Panc1 (cell line): ENCODE measurements around the gene TNNI3K. TPM values are rescaled to one million over a fixed set of nuclear protein-coding genes. Genes with fewer than 3 reads are reported as not detected.

ENCODE experiments used
- ATAC-seq: fragments of 200-7000 bp; cut with Tn5 transposase; 2 replicates; pipeline ENCODE4 v1.9.1; 2020; ENCODE audit warnings: mild to moderate bottlenecking, moderate library complexity
- BruUV-seq: library from RNA; stranded (reverse); fragments of 400-500 nt; replicated peaks from 2 replicates; lab custom pipeline; 2021; lab: Mats Ljungman, UMichigan
- CTCF ChIA-PET: fragments of 300-600 bp; sonication (Branson Sonifier 250); formaldehyde crosslinking; loops from one replicate; lab custom pipeline; 2022; ENCODE audit warnings: antibody characterized with exemption; lab: Charles Lee
- POLR2A ChIA-PET: fragments of 300-600 bp; sonication (Branson Sonifier 250); formaldehyde crosslinking; loops from one replicate; lab custom pipeline; 2022; ENCODE audit warnings: antibody characterized with exemption; lab: Charles Lee
- DNase-seq: peaks from one replicate; pipeline ENCODE4 v3.0.0-alpha.2; 2010; ENCODE audit warnings: low read depth, low spot score
- H3K27ac ChIP-seq: 2 replicates; pipeline ENCODE4 v1.5.1; 2011; ENCODE audit warnings: mild to moderate bottlenecking, low read length, inconsistent platforms
- H3K27me3 ChIP-seq: fragments of 200-500 bp; sonication (Bioruptor generic); 2 replicates; pipeline ENCODE4 v1.6.0; 2014; ENCODE audit warnings: low read length, inconsistent platforms; ENCODE audit not compliant: control insufficient read depth, insufficient read depth
- H3K36me3 ChIP-seq: fragments of 200-500 bp; sonication (Bioruptor generic); 2 replicates; pipeline ENCODE4 v1.5.1; 2014; ENCODE audit warnings: inconsistent platforms, mild to moderate bottlenecking, low read length, moderate library complexity; ENCODE audit not compliant: control insufficient read depth, insufficient read depth
- H3K4me1 ChIP-seq: 2 replicates; pipeline ENCODE4 v1.5.1; 2011; ENCODE audit warnings: inconsistent platforms, mild to moderate bottlenecking, low read length, moderate library complexity; ENCODE audit not compliant: control insufficient read depth, insufficient read depth
- H3K4me3 ChIP-seq, 2 experiments: 2 replicates each; pipeline ENCODE4 v1.5.1; 2011 to 2012; ENCODE audit warnings: low read depth in 2 of 2, low read length in 2 of 2, mild to moderate bottlenecking in 2 of 2, inconsistent platforms in 1 of 2, moderate library complexity in 1 of 2
- H3K9me3 ChIP-seq: fragments of 200-500 bp; sonication (Bioruptor generic); 2 replicates; pipeline ENCODE4 v1.5.1; 2014; ENCODE audit warnings: low read depth, mild to moderate bottlenecking, inconsistent platforms, low read length, moderate library complexity; ENCODE audit not compliant: control insufficient read depth, insufficient read depth
- CTCF ChIP-seq: fragments of 450-650 bp; IDR thresholded peaks from 2 replicates; pipeline ENCODE4 v1.5.1; 2017; ENCODE audit warnings: mild to moderate bottlenecking
- POLR2AphosphoS5 ChIP-seq: IDR thresholded peaks from 2 replicates; pipeline ENCODE4 v1.6.1; 2012; ENCODE audit warnings: mild to moderate bottlenecking, low read depth, low read length, moderate library complexity
- REST ChIP-seq, 2 experiments: IDR thresholded peaks; 2 replicates each; pipeline ENCODE4 v1.6.1; 2011 to 2012; ENCODE audit warnings: low read depth in 2 of 2, control low read depth in 1 of 2, low read length in 1 of 2, mild to moderate bottlenecking in 1 of 2, moderate library complexity in 1 of 2; ENCODE audit not compliant: insufficient read depth in 1 of 2
- SIN3A ChIP-seq: IDR thresholded peaks from 2 replicates; pipeline ENCODE4 v1.6.1; 2012; ENCODE audit warnings: low read depth, mild to moderate bottlenecking, low read length, moderate library complexity, borderline replicate concordance; ENCODE audit not compliant: insufficient read depth
- TCF7L2 ChIP-seq: IDR thresholded peaks from 2 replicates; pipeline ENCODE4 v1.6.1; 2011; ENCODE audit warnings: mild to moderate bottlenecking, low read depth, low read length, inconsistent platforms
- in situ Hi-C: cut with HindIII; loops from 2 replicates; pipeline ENCODE4 v1.10.0; 2016; ENCODE audit warnings: low sequenced_read_pairs, low pct_unique_long_range_greater_than_20kb
- intact Hi-C: fragments of 100-400 bp; cut with micrococcal nuclease; formaldehyde crosslinking; loops from one replicate; pipeline ENCODE4 v1.10.0; 2022; ENCODE audit not compliant: unreplicated experiment
- total RNA-seq: library from RNA; stranded (reverse); gene quantifications from one replicate; pipeline ENCODE4 v1.2.1, GENCODE V29; 2021; ENCODE audit not compliant: unreplicated experiment

TNNI3K gene
- total RNA-seq, 1 experiment from 2014 or later, result not detected

GRCh38 chr1:74431531-74431930 is 196.3 kb downstream of the TNNI3K start:
- no peak overlapping the region for H3K4me3 ChIP-seq
- TF ChIP-seq SIN3A (no peak), POLR2AphosphoS5 (no peak), CTCF (no peak), TCF7L2 (no peak), REST (IDR thresholded peaks at IDR 0.05; ENCODE audit: insufficient read depth in 1 of 2, low read depth in 2 of 2, low read length in 1 of 2) (no peak)
- H3K36me3 ChIP-seq, result no peaks in the 10 kb centered on the region
- intact Hi-C loops (no loop called here), in situ Hi-C loops (no loop called here)
- no peak overlapping the region for H3K27ac ChIP-seq
- no peaks in the 10 kb centered on the region for H3K27me3 ChIP-seq
- no peak for ATAC-seq
- POLR2A ChIA-PET, result no interaction called here
- no peaks in the 10 kb centered on the region for H3K4me1 ChIP-seq
- CTCF ChIA-PET, result no interaction called here
- no peak for DNase-seq
- H3K9me3 ChIP-seq, result no peaks in the 10 kb centered on the region
- no TSS peak for BruUV-seq

GRCh38 chr1:74432325-74432724 is 197.1 kb downstream of the TNNI3K start:
- CTCF ChIA-PET, result no interaction called here
- BruUV-seq, result no TSS peak
- TF ChIP-seq CTCF, result no peak
- TF ChIP-seq TCF7L2, result no peak
- no peak for TF ChIP-seq POLR2AphosphoS5
- no peak for TF ChIP-seq REST (IDR thresholded peaks at IDR 0.05; ENCODE audit: insufficient read depth in 1 of 2, low read depth in 2 of 2, low read length in 1 of 2)
- no peak for TF ChIP-seq SIN3A

More at GRCh38 chr1:74432325-74432724, 197.1 kb downstream of the TNNI3K start:
- in situ Hi-C loops (no loop called here), intact Hi-C loops (no loop called here)
- Histone ChIP-seq H3K4me3 (no peak overlapping the region), H3K27ac (no peak overlapping the region), H3K36me3 (no peaks in the 10 kb centered on the region), H3K4me1 (no peaks in the 10 kb centered on the region), H3K9me3 (no peaks in the 10 kb centered on the region), H3K27me3 (no peaks in the 10 kb centered on the region)
- ATAC-seq (no peak), DNase-seq (no peak)
- POLR2A ChIA-PET, result no interaction called here
